MM.1S (cell line): ENCODE results near the gene PDE11A.

ENCODE experiments used
- EZH2 ChIP-seq: fragments of 300-600 bp; sonication (generic); optimal IDR thresholded peaks from 2 replicates; pipeline ENCODE3; 2017; ENCODE audit warnings: low read depth, mild to moderate bottlenecking, antibody characterized with exemption, low read length, mixed read lengths
- EZH2phosphoT487 ChIP-seq: fragments of 300-600 bp; sonication (generic); IDR thresholded peaks from 2 replicates; pipeline ENCODE4 v1.6.1; 2018; ENCODE audit warnings: antibody characterized with exemption, low read length
- TF ChIP-seq, protein P1 (sequence below): fragments of 300-600 bp; sonication (generic); IDR thresholded peaks from 2 replicates; pipeline ENCODE4 v1.5.1; 2016; ENCODE audit warnings: antibody characterized with exemption, low read length, mixed read lengths

DNA sequence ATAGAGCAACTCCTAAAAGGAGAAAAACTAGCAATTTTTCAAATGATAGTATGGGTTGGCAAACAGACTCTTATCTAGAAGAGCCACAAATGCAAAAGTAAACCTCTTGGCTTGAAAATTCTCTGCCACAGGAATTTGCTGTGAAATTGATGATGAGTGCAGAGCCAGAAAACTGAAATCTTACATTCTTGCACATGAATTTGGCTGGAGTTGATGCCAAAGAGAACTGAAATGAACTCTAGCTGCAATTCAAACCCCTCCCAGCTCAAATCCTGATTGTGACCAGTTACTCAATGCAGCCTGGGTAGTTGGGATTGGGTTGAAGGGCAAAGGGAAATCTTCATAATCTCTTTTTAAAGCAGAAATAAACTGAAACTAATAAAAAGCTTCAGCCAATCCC, 266.6 kb downstream of the PDE11A start:
- no peak for TF ChIP-seq EZH2
- TF ChIP-seq, protein P1, sequence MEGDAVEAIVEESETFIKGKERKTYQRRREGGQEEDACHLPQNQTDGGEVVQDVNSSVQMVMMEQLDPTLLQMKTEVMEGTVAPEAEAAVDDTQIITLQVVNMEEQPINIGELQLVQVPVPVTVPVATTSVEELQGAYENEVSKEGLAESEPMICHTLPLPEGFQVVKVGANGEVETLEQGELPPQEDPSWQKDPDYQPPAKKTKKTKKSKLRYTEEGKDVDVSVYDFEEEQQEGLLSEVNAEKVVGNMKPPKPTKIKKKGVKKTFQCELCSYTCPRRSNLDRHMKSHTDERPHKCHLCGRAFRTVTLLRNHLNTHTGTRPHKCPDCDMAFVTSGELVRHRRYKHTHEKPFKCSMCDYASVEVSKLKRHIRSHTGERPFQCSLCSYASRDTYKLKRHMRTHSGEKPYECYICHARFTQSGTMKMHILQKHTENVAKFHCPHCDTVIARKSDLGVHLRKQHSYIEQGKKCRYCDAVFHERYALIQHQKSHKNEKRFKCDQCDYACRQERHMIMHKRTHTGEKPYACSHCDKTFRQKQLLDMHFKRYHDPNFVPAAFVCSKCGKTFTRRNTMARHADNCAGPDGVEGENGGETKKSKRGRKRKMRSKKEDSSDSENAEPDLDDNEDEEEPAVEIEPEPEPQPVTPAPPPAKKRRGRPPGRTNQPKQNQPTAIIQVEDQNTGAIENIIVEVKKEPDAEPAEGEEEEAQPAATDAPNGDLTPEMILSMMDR, result no peak
- no peak for TF ChIP-seq EZH2phosphoT487
